Body of pancreas (tissue), 4 donors: Measurements from ENCODE around the gene KANK4.

Source experiments
- POLR2A ChIP-seq, 3 donors: fragments of 450-650 bp; IDR thresholded peaks; one replicate each; pipeline ENCODE4 v1.6.1; 2016; ENCODE audit warnings: antibody characterized with exemption in 3 of 3, mild to moderate bottlenecking in 2 of 3
- TF ChIP-seq, protein P1 (sequence below), 7 experiments: fragments of 450-650 bp in 4 of 7; fragments of 200-600 bp in 3 of 7; sonication (generic) in 3 of 7; IDR thresholded peaks; one replicate each; pipeline ENCODE4 v1.5.1; 2016 to 2019; ENCODE audit warnings: antibody characterized with exemption in 7 of 7

- TF ChIP-seq, protein P1, sequence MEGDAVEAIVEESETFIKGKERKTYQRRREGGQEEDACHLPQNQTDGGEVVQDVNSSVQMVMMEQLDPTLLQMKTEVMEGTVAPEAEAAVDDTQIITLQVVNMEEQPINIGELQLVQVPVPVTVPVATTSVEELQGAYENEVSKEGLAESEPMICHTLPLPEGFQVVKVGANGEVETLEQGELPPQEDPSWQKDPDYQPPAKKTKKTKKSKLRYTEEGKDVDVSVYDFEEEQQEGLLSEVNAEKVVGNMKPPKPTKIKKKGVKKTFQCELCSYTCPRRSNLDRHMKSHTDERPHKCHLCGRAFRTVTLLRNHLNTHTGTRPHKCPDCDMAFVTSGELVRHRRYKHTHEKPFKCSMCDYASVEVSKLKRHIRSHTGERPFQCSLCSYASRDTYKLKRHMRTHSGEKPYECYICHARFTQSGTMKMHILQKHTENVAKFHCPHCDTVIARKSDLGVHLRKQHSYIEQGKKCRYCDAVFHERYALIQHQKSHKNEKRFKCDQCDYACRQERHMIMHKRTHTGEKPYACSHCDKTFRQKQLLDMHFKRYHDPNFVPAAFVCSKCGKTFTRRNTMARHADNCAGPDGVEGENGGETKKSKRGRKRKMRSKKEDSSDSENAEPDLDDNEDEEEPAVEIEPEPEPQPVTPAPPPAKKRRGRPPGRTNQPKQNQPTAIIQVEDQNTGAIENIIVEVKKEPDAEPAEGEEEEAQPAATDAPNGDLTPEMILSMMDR (IDR thresholded peaks at IDR 0.05) = no peak
- TF ChIP-seq POLR2A (IDR thresholded peaks at IDR 0.05) = no peak
Observed at GRCh38 chr1:62208087-62208486, 111.1 kb downstream of the KANK4 start.
